ENCODE data around the gene RBMS3.

DNA sequence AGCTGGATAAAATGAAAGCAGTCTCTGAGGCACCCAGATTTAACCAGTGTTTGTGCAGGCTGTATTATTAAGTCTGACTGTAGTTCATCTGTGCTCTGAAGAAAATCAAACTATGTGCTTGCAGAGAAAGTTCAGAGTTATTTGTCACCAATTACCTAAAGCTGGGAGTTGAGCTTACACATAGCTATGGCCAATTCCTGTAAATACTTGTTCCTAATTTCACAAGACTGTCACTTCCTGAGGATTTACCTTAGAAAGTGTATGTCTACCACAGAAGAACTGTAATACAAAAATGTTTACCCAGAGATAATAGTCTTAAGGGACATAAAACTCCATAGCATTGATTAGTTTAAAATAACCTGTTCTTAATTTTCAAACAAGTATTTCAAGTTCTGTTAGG is 697.2 kb downstream of the RBMS3 start:
- TF ChIP-seq, protein P1, sequence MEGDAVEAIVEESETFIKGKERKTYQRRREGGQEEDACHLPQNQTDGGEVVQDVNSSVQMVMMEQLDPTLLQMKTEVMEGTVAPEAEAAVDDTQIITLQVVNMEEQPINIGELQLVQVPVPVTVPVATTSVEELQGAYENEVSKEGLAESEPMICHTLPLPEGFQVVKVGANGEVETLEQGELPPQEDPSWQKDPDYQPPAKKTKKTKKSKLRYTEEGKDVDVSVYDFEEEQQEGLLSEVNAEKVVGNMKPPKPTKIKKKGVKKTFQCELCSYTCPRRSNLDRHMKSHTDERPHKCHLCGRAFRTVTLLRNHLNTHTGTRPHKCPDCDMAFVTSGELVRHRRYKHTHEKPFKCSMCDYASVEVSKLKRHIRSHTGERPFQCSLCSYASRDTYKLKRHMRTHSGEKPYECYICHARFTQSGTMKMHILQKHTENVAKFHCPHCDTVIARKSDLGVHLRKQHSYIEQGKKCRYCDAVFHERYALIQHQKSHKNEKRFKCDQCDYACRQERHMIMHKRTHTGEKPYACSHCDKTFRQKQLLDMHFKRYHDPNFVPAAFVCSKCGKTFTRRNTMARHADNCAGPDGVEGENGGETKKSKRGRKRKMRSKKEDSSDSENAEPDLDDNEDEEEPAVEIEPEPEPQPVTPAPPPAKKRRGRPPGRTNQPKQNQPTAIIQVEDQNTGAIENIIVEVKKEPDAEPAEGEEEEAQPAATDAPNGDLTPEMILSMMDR (IDR thresholded peaks at IDR 0.05; ENCODE audit: insufficient read depth, low read depth, low read length) = no peak
- TF ChIP-seq EZH2 (IDR thresholded peaks at IDR 0.05; ENCODE audit: insufficient read depth, low read length) = no peak
